Measurements from ENCODE around the gene REXO5.

DNA sequence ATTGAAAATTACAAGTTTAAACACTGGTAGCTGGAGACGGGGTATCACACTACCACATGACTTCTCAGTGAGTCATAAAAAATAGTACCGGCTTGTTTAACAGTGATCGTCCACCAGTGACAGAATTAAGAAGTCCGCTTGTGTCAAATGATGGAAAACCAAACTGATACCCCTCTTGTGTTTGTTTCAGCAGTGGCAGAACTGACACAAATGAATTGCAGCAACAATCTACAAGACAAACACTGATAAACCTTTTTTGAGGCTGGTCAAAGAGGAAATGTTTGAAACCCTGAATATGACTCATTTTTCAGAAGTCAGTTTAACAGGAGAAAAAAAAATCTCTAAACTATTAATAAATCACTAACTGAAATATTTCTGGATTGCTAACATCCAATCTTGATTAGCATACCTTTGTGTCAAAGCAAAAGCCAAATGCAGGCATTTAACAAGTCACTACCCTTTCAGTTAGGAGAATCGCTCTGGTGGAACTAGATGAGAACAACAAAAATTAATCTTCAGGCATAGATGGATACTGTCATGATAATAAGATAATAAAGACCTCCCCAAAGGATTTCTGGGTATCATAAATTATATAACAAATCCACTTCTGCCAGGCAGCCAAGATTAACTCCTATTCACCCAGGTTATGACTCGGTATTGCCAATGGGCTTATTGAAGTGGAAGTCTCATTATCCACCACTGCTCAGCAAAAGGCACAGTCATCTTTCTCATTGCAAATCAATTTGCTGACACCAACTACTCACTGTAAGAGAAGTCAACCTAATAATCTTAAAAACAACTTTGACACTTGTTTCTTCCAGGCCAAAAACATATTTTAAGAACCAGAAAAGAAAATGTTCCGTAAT lies 73.1 kb downstream of the REXO5 start:
- TF ChIP-seq, protein P1, sequence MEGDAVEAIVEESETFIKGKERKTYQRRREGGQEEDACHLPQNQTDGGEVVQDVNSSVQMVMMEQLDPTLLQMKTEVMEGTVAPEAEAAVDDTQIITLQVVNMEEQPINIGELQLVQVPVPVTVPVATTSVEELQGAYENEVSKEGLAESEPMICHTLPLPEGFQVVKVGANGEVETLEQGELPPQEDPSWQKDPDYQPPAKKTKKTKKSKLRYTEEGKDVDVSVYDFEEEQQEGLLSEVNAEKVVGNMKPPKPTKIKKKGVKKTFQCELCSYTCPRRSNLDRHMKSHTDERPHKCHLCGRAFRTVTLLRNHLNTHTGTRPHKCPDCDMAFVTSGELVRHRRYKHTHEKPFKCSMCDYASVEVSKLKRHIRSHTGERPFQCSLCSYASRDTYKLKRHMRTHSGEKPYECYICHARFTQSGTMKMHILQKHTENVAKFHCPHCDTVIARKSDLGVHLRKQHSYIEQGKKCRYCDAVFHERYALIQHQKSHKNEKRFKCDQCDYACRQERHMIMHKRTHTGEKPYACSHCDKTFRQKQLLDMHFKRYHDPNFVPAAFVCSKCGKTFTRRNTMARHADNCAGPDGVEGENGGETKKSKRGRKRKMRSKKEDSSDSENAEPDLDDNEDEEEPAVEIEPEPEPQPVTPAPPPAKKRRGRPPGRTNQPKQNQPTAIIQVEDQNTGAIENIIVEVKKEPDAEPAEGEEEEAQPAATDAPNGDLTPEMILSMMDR (IDR thresholded peaks at IDR 0.05) = no peak
- no peak for TF ChIP-seq POLR2A (IDR thresholded peaks at IDR 0.05)

All from uterus (tissue), 2 donors.